NCI-H526 (cell line): ENCODE results near the gene SNX32.

Experiments used
- DNase-seq, 2 experiments: peaks; one replicate each; lab custom pipeline; 2025; lab: John Stamatoyannopoulos, UW

SNX32 gene

GRCh38 chr11:65868907-65869306 lies 35.1 kb downstream of the SNX32 start:
- no peak for DNase-seq

GRCh38 chr11:65869643-65870306 lies 36.0 kb downstream of the SNX32 start:
- peak in 1 of 2 experiments; percentile 46 for DNase-seq

- DNase-seq: no peak
Observed at GRCh38 chr11:65870307-65870658, 36.5 kb downstream of the SNX32 start.

- DNase-seq: peak in 1 of 2 experiments; percentile 37
Observed at GRCh38 chr11:65870706-65871681, 37.2 kb downstream of the SNX32 start.

- DNase-seq: no peak
Observed at GRCh38 chr11:65871811-65872548, 38.2 kb downstream of the SNX32 start.

- DNase-seq: no peak
Observed at GRCh38 chr11:65872586-65873317, 39.0 kb downstream of the SNX32 start, which contains the start of gene EFEMP2. EFEMP2 (minus strand) TSS chr11:65872800; CDS start chr11:65872354, 446 bp downstream.

- DNase-seq: peak; percentile 85 to 97
Observed at GRCh38 chr11:65873318-65874156, 39.8 kb downstream of the SNX32 start.

- DNase-seq: no peak
Observed at GRCh38 chr11:65879617-65880016, 45.9 kb downstream of the SNX32 start, which contains the start of gene CTSW. CTSW (plus strand) TSS chr11:65879837; CDS start chr11:65879855, 18 bp downstream.

- no peak for DNase-seq
Observed at GRCh38 chr11:65880027-65880426, 46.3 kb downstream of the SNX32 start.

- DNase-seq: no peak
Observed at GRCh38 chr11:65880844-65881421, 47.2 kb downstream of the SNX32 start.

- DNase-seq: no peak
Observed at GRCh38 chr11:65882120-65883057, 48.6 kb downstream of the SNX32 start.

- no peak for DNase-seq
Observed at GRCh38 chr11:65883058-65883761, 49.4 kb downstream of the SNX32 start.

- DNase-seq: no peak
Observed at GRCh38 chr11:65883786-65884715, 50.3 kb downstream of the SNX32 start.

GRCh38 chr11:65884716-65885092 lies 50.9 kb downstream of the SNX32 start:
- DNase-seq: peak; percentile 29 to 79

GRCh38 chr11:65885231-65885630 lies 51.5 kb downstream of the SNX32 start:
- DNase-seq: no peak

GRCh38 chr11:65885808-65886536 lies 52.2 kb downstream of the SNX32 start:
- no peak for DNase-seq
